HG02623 (cell line): ENCODE data around the gene SPDYE5.

Source experiments
- ATAC-seq: cut with Tn5 transposase; IDR thresholded peaks from one replicate; pipeline ENCODE4 v1.9.1; 2021; ENCODE audit warnings: moderate library complexity; ENCODE audit not compliant: unreplicated experiment

SPDYE5 gene

GRCh38 chr7:75536940-75537538 is 44.9 kb downstream of the SPDYE5 start:
- no peak for ATAC-seq

- no peak for ATAC-seq
Observed at GRCh38 chr7:75537731-75538130, 45.6 kb downstream of the SPDYE5 start.

- ATAC-seq: no peak
Observed at GRCh38 chr7:75546237-75547015, 54.3 kb downstream of the SPDYE5 start.
